ENCODE data around the gene CPT1A.

CPT1A gene

DNA sequence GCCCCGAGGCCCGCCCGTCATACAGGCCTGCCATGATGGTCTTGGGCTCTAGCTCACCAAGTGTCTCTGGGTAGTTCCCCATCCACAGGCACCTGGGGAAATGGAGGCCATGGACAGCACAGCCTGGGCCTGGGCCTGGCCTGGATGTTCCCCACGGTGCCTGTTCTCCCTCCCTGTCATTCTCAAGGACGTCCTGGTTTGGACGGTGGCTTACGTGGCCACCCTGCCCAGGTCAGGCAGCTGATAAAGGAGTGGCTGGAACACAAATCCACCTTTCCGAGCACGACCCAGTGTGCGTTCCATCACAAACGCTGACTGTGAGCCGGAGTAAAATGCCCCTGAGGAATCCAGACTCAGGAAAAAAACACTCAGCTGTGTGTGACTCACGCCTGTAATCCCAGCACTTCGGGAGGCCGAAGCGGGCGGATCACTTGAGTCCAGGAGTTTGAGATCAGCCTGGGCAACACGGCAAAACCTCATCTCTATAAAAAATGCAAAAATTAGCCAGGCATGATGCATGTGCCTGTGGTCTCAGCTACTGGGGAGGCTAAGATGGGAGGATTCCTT, 49.2 kb downstream of the CPT1A start:
- Histone ChIP-seq H3K4me1 (ENCODE audit: insufficient read depth, low read length, poor library complexity, severe bottlenecking) (no peaks in the 10 kb centered on the region), H4K20me1 (ENCODE audit: insufficient read depth, low read length, poor library complexity, severe bottlenecking) (no peaks in the 10 kb centered on the region), H3K27me3 (ENCODE audit: insufficient read depth, low read length, poor library complexity, severe bottlenecking) (no peaks in the 10 kb centered on the region), H3K9me2 (replicated peaks; ENCODE audit: low read depth, low read length) (no peaks in the 10 kb centered on the region), H3F3A (ENCODE audit: low read depth) (no peaks in the 10 kb centered on the region), H3K79me2 (ENCODE audit: insufficient read depth, low read length) (no peaks in the 10 kb centered on the region), H3K4me2 (ENCODE audit: low read depth, low read length, poor library complexity, severe bottlenecking) (no peak overlapping the region), H3K4me3 (ENCODE audit: low read length, poor library complexity, severe bottlenecking) (no peak overlapping the region), H3K9ac (ENCODE audit: low read depth, low read length, poor library complexity, severe bottlenecking) (no peak overlapping the region), H2AFZ (ENCODE audit: low read length) (no peak overlapping the region), H3K36me3 (ENCODE audit: insufficient read depth, low read length) (peaks cover 66% of the 10 kb centered on the region), H3K9me3 (ENCODE audit: insufficient read depth, low read depth, low read length) (no peaks in the 10 kb centered on the region)
- TF ChIP-seq, protein P1, sequence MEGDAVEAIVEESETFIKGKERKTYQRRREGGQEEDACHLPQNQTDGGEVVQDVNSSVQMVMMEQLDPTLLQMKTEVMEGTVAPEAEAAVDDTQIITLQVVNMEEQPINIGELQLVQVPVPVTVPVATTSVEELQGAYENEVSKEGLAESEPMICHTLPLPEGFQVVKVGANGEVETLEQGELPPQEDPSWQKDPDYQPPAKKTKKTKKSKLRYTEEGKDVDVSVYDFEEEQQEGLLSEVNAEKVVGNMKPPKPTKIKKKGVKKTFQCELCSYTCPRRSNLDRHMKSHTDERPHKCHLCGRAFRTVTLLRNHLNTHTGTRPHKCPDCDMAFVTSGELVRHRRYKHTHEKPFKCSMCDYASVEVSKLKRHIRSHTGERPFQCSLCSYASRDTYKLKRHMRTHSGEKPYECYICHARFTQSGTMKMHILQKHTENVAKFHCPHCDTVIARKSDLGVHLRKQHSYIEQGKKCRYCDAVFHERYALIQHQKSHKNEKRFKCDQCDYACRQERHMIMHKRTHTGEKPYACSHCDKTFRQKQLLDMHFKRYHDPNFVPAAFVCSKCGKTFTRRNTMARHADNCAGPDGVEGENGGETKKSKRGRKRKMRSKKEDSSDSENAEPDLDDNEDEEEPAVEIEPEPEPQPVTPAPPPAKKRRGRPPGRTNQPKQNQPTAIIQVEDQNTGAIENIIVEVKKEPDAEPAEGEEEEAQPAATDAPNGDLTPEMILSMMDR (conservative IDR thresholded peaks at IDR 0.05; ENCODE audit: low read length), result no peak
- TF ChIP-seq EZH2phosphoT487 (IDR thresholded peaks at IDR 0.05; ENCODE audit: borderline replicate concordance), result no peak

DNA sequence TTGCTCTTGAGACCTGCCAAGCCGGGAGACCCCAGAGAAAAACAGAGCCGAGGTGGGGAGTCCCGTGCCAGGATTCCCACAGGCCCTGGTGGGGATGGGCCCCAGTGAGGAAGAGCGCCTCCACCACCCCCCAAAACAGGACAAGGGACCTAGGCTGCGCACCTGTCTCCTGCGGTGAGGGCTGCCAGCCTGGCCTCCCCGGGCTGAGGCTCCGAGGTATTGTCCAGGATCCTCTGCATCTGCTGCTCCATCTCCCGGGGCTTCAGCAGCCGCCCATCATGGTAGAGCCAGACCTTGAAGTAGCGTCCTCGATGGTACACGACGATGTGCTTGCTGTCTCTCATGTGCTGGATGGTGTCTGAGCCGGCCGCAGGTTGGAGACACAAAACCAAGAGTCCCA, 57.1 kb downstream of the CPT1A start:
- H3K36me3 ChIP-seq (ENCODE audit: insufficient read depth, low read length), result peaks cover 71% of the 10 kb centered on the region; the same call in 1 of the 2 replicates
- no peak overlapping the region for H2AFZ ChIP-seq (ENCODE audit: low read length)
- no peak for TF ChIP-seq EZH2phosphoT487 (IDR thresholded peaks at IDR 0.05; ENCODE audit: borderline replicate concordance)
- TF ChIP-seq, protein P1 (conservative IDR thresholded peaks at IDR 0.05; ENCODE audit: low read length), result no peak
- H3K4me3 ChIP-seq (ENCODE audit: low read length, poor library complexity, severe bottlenecking), result no peak overlapping the region
- H3K27me3 ChIP-seq (ENCODE audit: insufficient read depth, low read length, poor library complexity, severe bottlenecking), result no peaks in the 10 kb centered on the region
- H3K4me1 ChIP-seq (ENCODE audit: insufficient read depth, low read length, poor library complexity, severe bottlenecking), result no peaks in the 10 kb centered on the region
- H4K20me1 ChIP-seq (ENCODE audit: insufficient read depth, low read length, poor library complexity, severe bottlenecking), result no peaks in the 10 kb centered on the region
- H3K9ac ChIP-seq (ENCODE audit: low read depth, low read length, poor library complexity, severe bottlenecking), result no peak overlapping the region
- H3K9me2 ChIP-seq (replicated peaks; ENCODE audit: low read depth, low read length), result no peaks in the 10 kb centered on the region
- H3K4me2 ChIP-seq (ENCODE audit: low read depth, low read length, poor library complexity, severe bottlenecking), result no peak overlapping the region
- H3F3A ChIP-seq (ENCODE audit: low read depth), result no peaks in the 10 kb centered on the region
- H3K9me3 ChIP-seq (ENCODE audit: insufficient read depth, low read depth, low read length), result no peaks in the 10 kb centered on the region
- no peaks in the 10 kb centered on the region for H3K79me2 ChIP-seq (ENCODE audit: insufficient read depth, low read length)

DNA sequence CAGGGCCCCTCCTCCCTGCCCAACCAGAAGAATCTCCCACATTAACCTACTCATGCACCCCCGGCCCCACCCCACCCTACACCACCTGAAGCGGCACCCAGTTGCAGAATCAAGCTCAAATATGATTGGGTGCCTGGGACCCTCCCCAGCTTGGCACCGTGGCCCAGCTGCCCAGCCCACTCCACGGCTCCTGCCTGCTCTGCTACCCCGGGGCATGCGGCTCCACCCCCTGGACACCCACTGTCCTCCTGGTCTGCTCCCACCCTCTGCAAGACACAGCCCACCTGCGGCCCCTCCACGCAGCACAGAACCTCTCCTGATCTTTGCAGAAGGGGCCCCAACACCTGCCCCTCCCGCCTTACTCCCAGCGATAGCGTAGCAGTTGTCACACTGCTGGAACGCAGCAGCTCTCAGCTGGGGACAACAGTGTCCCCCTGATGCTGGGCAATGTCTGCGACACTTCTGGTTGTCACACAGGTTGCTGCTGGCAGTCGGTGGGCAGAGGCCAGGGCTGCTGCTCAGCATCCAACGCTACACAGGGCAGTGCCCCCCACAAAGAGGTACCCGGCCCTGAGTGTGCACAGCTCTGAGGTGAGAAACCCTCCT, 58.4 kb downstream of the CPT1A start:
- H3F3A ChIP-seq (ENCODE audit: low read depth), result no peaks in the 10 kb centered on the region
- no peak overlapping the region for H3K4me2 ChIP-seq (ENCODE audit: low read depth, low read length, poor library complexity, severe bottlenecking)
- no peaks in the 10 kb centered on the region for H3K4me1 ChIP-seq (ENCODE audit: insufficient read depth, low read length, poor library complexity, severe bottlenecking)
- no peaks in the 10 kb centered on the region for H3K27me3 ChIP-seq (ENCODE audit: insufficient read depth, low read length, poor library complexity, severe bottlenecking)
- H3K4me3 ChIP-seq (ENCODE audit: low read length, poor library complexity, severe bottlenecking), result no peak overlapping the region
- H3K79me2 ChIP-seq (ENCODE audit: insufficient read depth, low read length), result no peaks in the 10 kb centered on the region
- H2AFZ ChIP-seq (ENCODE audit: low read length), result no peak overlapping the region
- H3K9me3 ChIP-seq (ENCODE audit: insufficient read depth, low read depth, low read length), result no peaks in the 10 kb centered on the region
- H4K20me1 ChIP-seq (ENCODE audit: insufficient read depth, low read length, poor library complexity, severe bottlenecking), result no peaks in the 10 kb centered on the region
- no peaks in the 10 kb centered on the region for H3K9me2 ChIP-seq (replicated peaks; ENCODE audit: low read depth, low read length)
- no peak overlapping the region for H3K9ac ChIP-seq (ENCODE audit: low read depth, low read length, poor library complexity, severe bottlenecking)
- no peak for TF ChIP-seq EZH2phosphoT487 (IDR thresholded peaks at IDR 0.05; ENCODE audit: borderline replicate concordance)
- TF ChIP-seq, protein P1 (conservative IDR thresholded peaks at IDR 0.05; ENCODE audit: low read length), result no peak
- H3K36me3 ChIP-seq (ENCODE audit: insufficient read depth, low read length), result peaks cover 79% of the 10 kb centered on the region; the same call in 1 of the 2 replicates
